Measurements from ENCODE around the gene EIF2B4.

The EIF2B4 gene

GRCh38 chr2:27380626-27381545 lies 10.7 kb upstream of the EIF2B4 start, which contains the start of gene ZNF513 (continued):
- TF ChIP-seq ZNF26 (tag by site-specific recombination; IDR thresholded peaks at IDR 0.05) = no peak
- no peak for TF ChIP-seq ZNF558 (tag by site-specific recombination; IDR thresholded peaks at IDR 0.05)
- no peak for TF ChIP-seq ZNF146 (tag by site-specific recombination; IDR thresholded peaks at IDR 0.05)
- no peak for TF ChIP-seq ZNF624 (tag by site-specific recombination; IDR thresholded peaks at IDR 0.05)
- no peak for TF ChIP-seq HOXD13 (CRISPR knock-in tag; IDR thresholded peaks at IDR 0.05; ENCODE audit: borderline replicate concordance)
- peak; percentile 68; the same call in 1 of the 2 replicates for TF ChIP-seq ZNF561 (tag by site-specific recombination; IDR thresholded peaks at IDR 0.05; ENCODE audit: borderline replicate concordance)
- TF ChIP-seq ZNF266 (tag by site-specific recombination; IDR thresholded peaks at IDR 0.05; ENCODE audit: low read depth) = no peak
- TF ChIP-seq ZNF221 (tag by site-specific recombination; IDR thresholded peaks at IDR 0.05; ENCODE audit: borderline replicate concordance) = no peak
- TF ChIP-seq ZNF311 (tag by site-specific recombination; IDR thresholded peaks at IDR 0.05; ENCODE audit: borderline replicate concordance) = no peak
- TF ChIP-seq ZNF175 (tag by site-specific recombination; IDR thresholded peaks at IDR 0.05) = no peak
- no peak for TF ChIP-seq PRDM6 (tag by site-specific recombination; IDR thresholded peaks at IDR 0.05)
- TF ChIP-seq ZNF660 (tag by site-specific recombination; IDR thresholded peaks at IDR 0.05) = no peak
- no peak for TF ChIP-seq ZNF214 (tag by site-specific recombination; IDR thresholded peaks at IDR 0.05; ENCODE audit: borderline replicate concordance)
- TF ChIP-seq ZFHX2 (tag by site-specific recombination; conservative IDR thresholded peaks at IDR 0.05) = no peak
- TF ChIP-seq ZNF677 (tag by site-specific recombination; IDR thresholded peaks at IDR 0.05) = no peak
- TF ChIP-seq ZNF571 (tag by site-specific recombination; IDR thresholded peaks at IDR 0.05) = no peak
- TF ChIP-seq SETDB1 (IDR thresholded peaks at IDR 0.05; ENCODE audit: insufficient read length, low read length) = no peak
- TF ChIP-seq KLF9 (tag by site-specific recombination; IDR thresholded peaks at IDR 0.05; ENCODE audit: low read depth) = no peak
- TF ChIP-seq FEZF1 (tag by site-specific recombination; IDR thresholded peaks at IDR 0.05) = no peak
- TF ChIP-seq ZNF274 (IDR thresholded peaks at IDR 0.05; ENCODE audit: low read length) = no peak
- no peak for TF ChIP-seq ZNF274 (tag by site-specific recombination; IDR thresholded peaks at IDR 0.05; ENCODE audit: borderline replicate concordance)
- TF ChIP-seq ZNF302 (tag by site-specific recombination; IDR thresholded peaks at IDR 0.05; ENCODE audit: low read depth) = no peak
- peak; percentile 85 for TF ChIP-seq ZNF600 (tag by site-specific recombination; IDR thresholded peaks at IDR 0.05)
- TF ChIP-seq GLIS1 (tag by site-specific recombination; IDR thresholded peaks at IDR 0.05) = peak; percentile 88
- peak; percentile 94 for TF ChIP-seq PATZ1 (tag by site-specific recombination; IDR thresholded peaks at IDR 0.05)
- no peak for TF ChIP-seq ZBTB6 (tag by site-specific recombination; IDR thresholded peaks at IDR 0.05)
- no peak for TF ChIP-seq ZNF623 (tag by site-specific recombination; IDR thresholded peaks at IDR 0.05)
- TF ChIP-seq ZNF362 (tag by site-specific recombination; IDR thresholded peaks at IDR 0.05) = peak; percentile 43; the same call in 1 of the 2 replicates
- no peak for TF ChIP-seq ZSCAN18 (tag by site-specific recombination; IDR thresholded peaks at IDR 0.05)

Measured in HEK293 (cell line).